ENCODE measurements around the gene SMIM35.

DNA sequence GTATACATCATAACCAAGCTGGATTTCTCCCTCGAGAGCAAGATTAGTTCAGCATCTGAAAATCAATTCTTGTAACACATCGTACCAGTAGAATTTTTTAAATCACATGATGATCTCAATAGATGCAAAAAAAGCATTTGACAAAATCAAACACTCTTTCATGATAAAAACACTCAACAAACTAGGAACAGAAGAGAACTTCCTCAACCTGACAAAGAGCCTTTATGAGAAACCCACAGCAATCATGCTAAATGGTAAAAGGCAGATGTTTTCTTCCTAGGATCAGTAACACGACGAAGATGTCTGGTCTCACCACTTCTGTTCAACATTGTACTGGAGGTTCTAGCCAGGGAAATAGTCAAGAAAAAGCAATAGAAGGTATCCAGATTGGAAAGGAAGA is 44.0 kb downstream of the SMIM35 start:
- TF ChIP-seq, protein P1, sequence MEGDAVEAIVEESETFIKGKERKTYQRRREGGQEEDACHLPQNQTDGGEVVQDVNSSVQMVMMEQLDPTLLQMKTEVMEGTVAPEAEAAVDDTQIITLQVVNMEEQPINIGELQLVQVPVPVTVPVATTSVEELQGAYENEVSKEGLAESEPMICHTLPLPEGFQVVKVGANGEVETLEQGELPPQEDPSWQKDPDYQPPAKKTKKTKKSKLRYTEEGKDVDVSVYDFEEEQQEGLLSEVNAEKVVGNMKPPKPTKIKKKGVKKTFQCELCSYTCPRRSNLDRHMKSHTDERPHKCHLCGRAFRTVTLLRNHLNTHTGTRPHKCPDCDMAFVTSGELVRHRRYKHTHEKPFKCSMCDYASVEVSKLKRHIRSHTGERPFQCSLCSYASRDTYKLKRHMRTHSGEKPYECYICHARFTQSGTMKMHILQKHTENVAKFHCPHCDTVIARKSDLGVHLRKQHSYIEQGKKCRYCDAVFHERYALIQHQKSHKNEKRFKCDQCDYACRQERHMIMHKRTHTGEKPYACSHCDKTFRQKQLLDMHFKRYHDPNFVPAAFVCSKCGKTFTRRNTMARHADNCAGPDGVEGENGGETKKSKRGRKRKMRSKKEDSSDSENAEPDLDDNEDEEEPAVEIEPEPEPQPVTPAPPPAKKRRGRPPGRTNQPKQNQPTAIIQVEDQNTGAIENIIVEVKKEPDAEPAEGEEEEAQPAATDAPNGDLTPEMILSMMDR (conservative IDR thresholded peaks at IDR 0.05; ENCODE audit: low read depth, low read length): no peak
- TF ChIP-seq EZH2phosphoT487 (IDR thresholded peaks at IDR 0.05; ENCODE audit: borderline replicate concordance, low read length): no peak
- no peak for TF ChIP-seq EZH2 (IDR thresholded peaks at IDR 0.05; ENCODE audit: low read length, unreplicated experiment)

Data from PC-3 (cell line).